SK-N-SH treated with all-trans-retinoic acid at 6 μM for 48 hours (cell line): ENCODE results near the gene CACNB4.
"Not testable (repeated sequence)": the region's sequence is repeated elsewhere in the genome, so short reads cannot be mapped to it uniquely, and the experiment has no call there.

ENCODE experiments used
- ATAC-seq: fragments of 200-7000 bp; cut with Tn5 transposase; 3 replicates; pipeline ENCODE4 v1.9.1; 2020; ENCODE audit warnings: mild to moderate bottlenecking, moderate library complexity
- BACH2 ChIP-seq: fragments of 250-450 bp; sonication (Bioruptor Pico); IDR thresholded peaks from 2 replicates; pipeline ENCODE4 v1.9.0; 2021; ENCODE audit warnings: mild to moderate bottlenecking, borderline replicate concordance
- CREB5 ChIP-seq: fragments of 250-450 bp; sonication (Bioruptor Pico); IDR thresholded peaks from 2 replicates; pipeline ENCODE4 v1.5.1; 2020; ENCODE audit warnings: low read depth, mild to moderate bottlenecking, moderate library complexity
- CSRNP3 ChIP-seq: fragments of 250-450 bp; sonication (Bioruptor Pico); IDR thresholded peaks from 2 replicates; pipeline ENCODE4 v1.5.1; 2021; ENCODE audit warnings: mild to moderate bottlenecking, moderate library complexity
- ESRRG ChIP-seq: fragments of 250-450 bp; sonication (Bioruptor Pico); IDR thresholded peaks from 2 replicates; pipeline ENCODE4 v1.6.1; 2021; ENCODE audit warnings: mild to moderate bottlenecking
- GLIS3 ChIP-seq: fragments of 250-450 bp; sonication (Bioruptor Pico); IDR thresholded peaks from 2 replicates; pipeline ENCODE4 v1.5.0; 2020; ENCODE audit warnings: mild to moderate bottlenecking, moderate library complexity
- ISL1 ChIP-seq: fragments of 250-450 bp; sonication (Bioruptor Pico); IDR thresholded peaks from 2 replicates; pipeline ENCODE4 v2.1.2; 2022; ENCODE audit warnings: mild to moderate bottlenecking, moderate library complexity
- OSR1 ChIP-seq: fragments of 250-450 bp; sonication (Bioruptor Pico); IDR thresholded peaks from 2 replicates; pipeline ENCODE4 v1.8.0; 2022; ENCODE audit warnings: moderate library complexity, mild to moderate bottlenecking, inconsistent platforms
- PATZ1 ChIP-seq: fragments of 250-450 bp; sonication (Bioruptor Pico); IDR thresholded peaks from 2 replicates; pipeline ENCODE4 v1.8.0; 2020; ENCODE audit warnings: mild to moderate bottlenecking, moderate library complexity, borderline replicate concordance
- POU6F1 ChIP-seq: fragments of 250-450 bp; sonication (Bioruptor Pico); IDR thresholded peaks from 2 replicates; pipeline ENCODE4 v1.8.0; 2021; ENCODE audit warnings: low read depth, mild to moderate bottlenecking, moderate library complexity, borderline replicate concordance
- RARB ChIP-seq: fragments of 250-450 bp; sonication (Bioruptor Pico); IDR thresholded peaks from 2 replicates; pipeline ENCODE4 v1.8.0; 2021; ENCODE audit warnings: mild to moderate bottlenecking, moderate library complexity
- SNAI2 ChIP-seq: fragments of 250-450 bp; sonication (Bioruptor Pico); IDR thresholded peaks from 2 replicates; pipeline ENCODE4 v1.5.0; 2020; ENCODE audit warnings: mild to moderate bottlenecking, moderate library complexity
- TCF4 ChIP-seq: fragments of 250-450 bp; sonication (Bioruptor Pico); IDR thresholded peaks from 2 replicates; pipeline ENCODE4 v1.8.0; 2021; ENCODE audit warnings: mild to moderate bottlenecking, moderate library complexity, borderline replicate concordance
- TOX ChIP-seq: fragments of 250-450 bp; sonication (Bioruptor Pico); IDR thresholded peaks from 2 replicates; pipeline ENCODE4 v1.8.0; 2021; ENCODE audit warnings: mild to moderate bottlenecking, moderate library complexity, borderline replicate concordance
- TSHZ2 ChIP-seq: fragments of 250-450 bp; sonication (Bioruptor Pico); IDR thresholded peaks from 2 replicates; pipeline ENCODE4 v1.5.0; 2020; ENCODE audit warnings: mild to moderate bottlenecking, moderate library complexity
- ZC3H10 ChIP-seq: fragments of 250-450 bp; sonication (Bioruptor Pico); IDR thresholded peaks from 2 replicates; pipeline ENCODE4 v1.5.1; 2021; ENCODE audit warnings: mild to moderate bottlenecking, moderate library complexity
- ZFP3 ChIP-seq: fragments of 250-450 bp; sonication (Bioruptor Pico); IDR thresholded peaks from 2 replicates; pipeline ENCODE4 v1.5.0; 2020; ENCODE audit warnings: mild to moderate bottlenecking, moderate library complexity
- ZFP30 ChIP-seq: fragments of 450-650 bp; formaldehyde crosslinking; IDR thresholded peaks from 2 replicates; pipeline ENCODE4 v1.5.0; 2022; ENCODE audit warnings: mild to moderate bottlenecking, moderate library complexity
- ZNF70 ChIP-seq: fragments of 450-650 bp; formaldehyde crosslinking; IDR thresholded peaks from 2 replicates; pipeline ENCODE4 v1.5.0; 2020; ENCODE audit warnings: mild to moderate bottlenecking, moderate library complexity
- ZNF8 ChIP-seq: fragments of 450-650 bp; formaldehyde crosslinking; IDR thresholded peaks from 2 replicates; pipeline ENCODE4 v1.5.0; 2020; ENCODE audit warnings: mild to moderate bottlenecking, moderate library complexity

CACNB4 gene

GRCh38 chr2:151795646-151796240 is 303.1 kb downstream of the CACNB4 start (continued):
- TF ChIP-seq POU6F1 = no peak
- TF ChIP-seq OSR1 = no peak
- TF ChIP-seq, all 23 proteins: peak for 0

GRCh38 chr2:151794422-151794821 is 304.4 kb downstream of the CACNB4 start:
- ATAC-seq = not testable (repeated sequence)

GRCh38 chr2:151793123-151793522 is 305.7 kb downstream of the CACNB4 start:
- ATAC-seq = no peak
- no peak for TF ChIP-seq TSHZ2 (CRISPR knock-in tag)
- TF ChIP-seq ISL1 (CRISPR knock-in tag) = no peak
- TF ChIP-seq ZC3H10 (CRISPR knock-in tag) = no peak
- TF ChIP-seq SNAI2 (CRISPR knock-in tag) = no peak
- no peak for TF ChIP-seq ZFP3 (CRISPR knock-in tag)
- no peak for TF ChIP-seq POU6F1
- TF ChIP-seq RARB (CRISPR knock-in tag) = no peak
- TF ChIP-seq ZFP30 = no peak
- TF ChIP-seq PATZ1 (CRISPR knock-in tag) = no peak
- TF ChIP-seq CREB5 (CRISPR knock-in tag) = no peak
- no peak for TF ChIP-seq ESRRG
- TF ChIP-seq ZNF70 (CRISPR knock-in tag) = no peak
- TF ChIP-seq ZNF8 = no peak
- no peak for TF ChIP-seq TCF4 (CRISPR knock-in tag)
- no peak for TF ChIP-seq TOX (CRISPR knock-in tag)
- TF ChIP-seq OSR1 = no peak
- no peak for TF ChIP-seq CSRNP3 (CRISPR knock-in tag)
- TF ChIP-seq, all 23 proteins: peak for 0

- TF ChIP-seq PATZ1 (CRISPR knock-in tag) (no peak), GLIS3 (CRISPR knock-in tag) (no peak), BACH2 (no peak)
- ATAC-seq = no peak
Observed at GRCh38 chr2:151792589-151792988, 306.3 kb downstream of the CACNB4 start.
